CD4-positive, alpha-beta memory T cell (primary cell): ENCODE measurements around the gene ANXA3. TPM values are rescaled to one million over a fixed set of nuclear protein-coding genes. Genes with fewer than 3 reads are reported as not detected.

Source experiments
- CTCF ChIA-PET: fragments of 350-600 bp; sonication (Branson Sonifier 250); formaldehyde crosslinking; loops from one replicate; lab custom pipeline; 2021; ENCODE audit warnings: inconsistent platforms; ENCODE audit not compliant: partially characterized antibody; lab: Charles Lee
- POLR2A ChIA-PET: fragments of 350-600 bp; sonication (Branson Sonifier 250); formaldehyde crosslinking; loops from one replicate; lab custom pipeline; 2021; ENCODE audit not compliant: partially characterized antibody; lab: Charles Lee
- DNase-seq, 5 donors: peaks; one replicate each; pipeline versions ENCODE4 v3.0.0 to v3.0.0-alpha.2; 2020 to 2022; ENCODE audit warnings: mixed read lengths in 1 of 5
- H3K27ac ChIP-seq: one replicate; pipeline ENCODE4 v1.7.0; 2013; ENCODE audit warnings: low read depth, low read length
- H3K27me3 ChIP-seq: 2 replicates; pipeline ENCODE4 v1.7.0; 2013; ENCODE audit warnings: mild to moderate bottlenecking, low read length, moderate library complexity; ENCODE audit not compliant: insufficient read depth
- H3K36me3 ChIP-seq: 2 replicates; pipeline ENCODE4 v1.7.0; 2013; ENCODE audit warnings: mild to moderate bottlenecking, low read length, moderate library complexity; ENCODE audit not compliant: insufficient read depth
- H3K4me1 ChIP-seq: 2 replicates; pipeline ENCODE4 v1.7.0; 2013; ENCODE audit warnings: mild to moderate bottlenecking, low read length, moderate library complexity; ENCODE audit not compliant: insufficient read depth
- H3K4me3 ChIP-seq, 2 donors: one replicate each; pipeline ENCODE4 v1.7.0; 2013; ENCODE audit warnings: low read length in 2 of 2, mild to moderate bottlenecking in 1 of 2
- H3K9me3 ChIP-seq, 2 donors: one replicate each; pipeline ENCODE4 v1.7.0; 2013; ENCODE audit warnings: low read length in 2 of 2, control low read depth in 1 of 2; ENCODE audit not compliant: control insufficient read depth in 1 of 2
- H3K27ac Mint-ChIP-seq, 7 donors: one replicate each; pipeline ENCODE4 v1.8.0; 2020 to 2021; ENCODE audit warnings: mixed read lengths in 7 of 7, mild to moderate bottlenecking in 6 of 7, inconsistent platforms in 3 of 7, moderate library complexity in 3 of 7
- H3K27me3 Mint-ChIP-seq, 2 donors: one replicate each; pipeline ENCODE4 v1.8.0; 2020 to 2021; ENCODE audit warnings: mixed read lengths in 2 of 2
- H3K36me3 Mint-ChIP-seq, 2 donors: one replicate each; pipeline ENCODE4 v1.8.0; 2020 to 2021; ENCODE audit warnings: mixed read lengths in 2 of 2, inconsistent platforms in 1 of 2, mild to moderate bottlenecking in 1 of 2
- H3K4me1 Mint-ChIP-seq, 4 donors: one replicate each; pipeline ENCODE4 v1.8.0; 2020 to 2021; ENCODE audit warnings: mixed read lengths in 4 of 4, mild to moderate bottlenecking in 1 of 4
- H3K4me3 Mint-ChIP-seq, 8 donors: one replicate each; pipeline ENCODE4 v1.8.0; 2020 to 2021; ENCODE audit warnings: mixed read lengths in 8 of 8, mild to moderate bottlenecking in 7 of 8, moderate library complexity in 6 of 8, inconsistent platforms in 3 of 8
- H3K9me3 Mint-ChIP-seq, 8 donors: one replicate each; pipeline ENCODE4 v1.8.0; 2020 to 2021; ENCODE audit warnings: mixed read lengths in 8 of 8, mild to moderate bottlenecking in 5 of 8, inconsistent platforms in 3 of 8, moderate library complexity in 1 of 8
- intact Hi-C: fragments of 100-400 bp; cut with micrococcal nuclease; formaldehyde crosslinking; loops from one replicate; pipeline ENCODE4 v1.15.1; 2023
- polyA plus RNA-seq, 2 donors: library from polyadenylated mRNA; unstranded; fragments of 300-500 nt; fragmentation: Illumina TruSeq; gene quantifications; one replicate each; pipeline ENCODE4 v1.2.3, GENCODE V29; 2021
- total RNA-seq, 2 experiments: library from RNA; stranded (reverse); gene quantifications; one replicate each; pipeline ENCODE4 v1.2.3, GENCODE V29; 2021

Gene ANXA3
- total and polyA plus RNA-seq, 4 experiments from 2014 or later: not detected

- Mint-ChIP-seq H3K27me3 (peaks cover 6 to 9% of the 10 kb centered on the region in 2 donors), H3K4me3 (no peak overlapping the region), H3K9me3 (peaks cover 0 to 2% (median 0%) of the 10 kb centered on the region in 8 donors), H3K27ac (no peak overlapping the region), H3K4me1 (no peaks in the 10 kb centered on the region), H3K36me3 (no peaks in the 10 kb centered on the region)
- ChIA-PET CTCF (no interaction called here), POLR2A (no interaction called here)
- no peak overlapping the region for H3K4me3 ChIP-seq
- intact Hi-C loops: no loop called here
- no peak for DNase-seq
- no peak overlapping the region for H3K27ac ChIP-seq
- no peaks in the 10 kb centered on the region for H3K27me3 ChIP-seq
- H3K4me1 ChIP-seq: no peaks in the 10 kb centered on the region
- no peaks in the 10 kb centered on the region for H3K9me3 ChIP-seq
- H3K36me3 ChIP-seq: no peaks in the 10 kb centered on the region
These were observed 24.0 kb upstream of the ANXA3 start for GRCh38 chr4:78527555-78527954.

DNA sequence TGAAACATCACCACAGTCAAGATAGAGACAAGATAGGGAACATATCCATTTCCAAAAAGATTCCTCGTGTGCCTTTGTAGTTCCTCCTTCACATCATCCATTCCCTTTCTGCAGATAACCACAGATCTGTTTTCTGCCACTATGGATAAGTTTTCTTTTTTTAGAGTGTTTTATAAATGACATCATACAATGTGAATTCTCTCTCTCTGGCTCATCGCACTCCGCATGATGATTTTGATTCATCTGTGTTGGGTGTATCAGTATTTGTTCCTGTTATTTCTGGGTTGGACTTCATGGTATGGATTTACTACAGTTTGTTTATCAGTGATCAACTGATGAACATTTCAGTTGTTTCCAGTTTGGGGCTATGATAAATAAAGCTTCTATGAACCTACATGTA is 23.2 kb upstream of the ANXA3 start:
- Histone ChIP-seq H3K36me3 (no peaks in the 10 kb centered on the region), H3K27me3 (no peaks in the 10 kb centered on the region), H3K4me1 (no peaks in the 10 kb centered on the region), H3K4me3 (no peak overlapping the region), H3K27ac (no peak overlapping the region), H3K9me3 (no peaks in the 10 kb centered on the region)
- H3K4me1 Mint-ChIP-seq: no peaks in the 10 kb centered on the region
- POLR2A ChIA-PET: no interaction called here
- no peak for DNase-seq
- H3K27ac Mint-ChIP-seq: no peak overlapping the region
- no peaks in the 10 kb centered on the region for H3K36me3 Mint-ChIP-seq
- peaks cover 0 to 2% (median 0%) of the 10 kb centered on the region in 8 donors for H3K9me3 Mint-ChIP-seq
- intact Hi-C loops: no loop called here
- peaks cover 6 to 9% of the 10 kb centered on the region in 2 donors for H3K27me3 Mint-ChIP-seq
- CTCF ChIA-PET: interaction anchor here (0.5 kb wide), 1 partner anchor 331 kb away, joined by 3 read pairs; no protein-coding TSS in a partner anchor
- H3K4me3 Mint-ChIP-seq: no peak overlapping the region

- Histone ChIP-seq H3K9me3 (no peaks in the 10 kb centered on the region), H3K36me3 (no peaks in the 10 kb centered on the region), H3K27me3 (no peaks in the 10 kb centered on the region), H3K27ac (no peak overlapping the region), H3K4me1 (no peaks in the 10 kb centered on the region), H3K4me3 (no peak overlapping the region)
- Mint-ChIP-seq H3K4me3 (no peak overlapping the region), H3K27ac (no peak overlapping the region), H3K9me3 (peaks cover 0 to 2% (median 0%) of the 10 kb centered on the region in 8 donors), H3K36me3 (no peaks in the 10 kb centered on the region), H3K4me1 (no peaks in the 10 kb centered on the region), H3K27me3 (peaks cover 2 to 4% of the 10 kb centered on the region in 2 donors)
- intact Hi-C loops: no loop called here
- no peak for DNase-seq
- POLR2A ChIA-PET: no interaction called here
- CTCF ChIA-PET: no interaction called here
These were observed 21.9 kb upstream of the ANXA3 start for GRCh38 chr4:78529569-78530209.

DNA sequence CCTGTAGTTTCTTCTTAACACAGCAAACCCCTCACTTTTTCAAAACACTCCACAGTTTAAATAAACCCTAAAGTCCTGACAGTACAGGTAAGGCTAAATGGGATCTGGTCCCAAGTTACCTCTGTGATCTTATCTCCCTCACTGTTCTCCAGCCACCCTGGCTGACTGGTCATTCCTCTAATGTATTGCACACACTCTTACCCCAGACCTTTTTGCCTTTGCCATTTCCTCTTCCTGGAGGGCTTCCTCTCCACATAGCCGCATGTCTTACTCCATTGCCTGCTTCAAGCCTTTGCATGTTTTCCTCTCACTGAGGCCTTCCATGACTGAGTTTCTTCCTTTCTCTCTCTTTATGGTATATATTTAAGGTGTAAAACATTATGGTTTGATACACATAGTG is 19.5 kb upstream of the ANXA3 start:
- POLR2A ChIA-PET: no interaction called here

DNA sequence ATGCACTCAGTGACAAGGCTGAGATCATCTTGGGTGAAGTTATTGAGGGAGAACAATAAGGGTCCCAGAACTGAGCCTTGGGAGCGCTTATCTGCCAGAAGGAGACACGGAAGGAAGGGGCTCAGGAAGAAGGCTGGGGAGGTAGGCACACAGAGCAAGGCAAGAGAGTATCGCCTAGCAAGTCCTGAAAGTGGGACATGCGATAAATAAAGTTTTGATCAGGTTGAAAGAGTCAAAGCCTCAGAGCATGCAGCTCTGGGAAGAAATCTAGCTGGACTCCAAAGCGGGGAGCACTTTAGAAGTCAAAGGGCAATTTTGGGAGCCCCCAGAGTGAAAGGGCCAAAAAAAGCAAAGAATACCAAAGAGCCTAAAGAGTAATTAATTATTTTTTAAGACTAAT is 17.7 kb upstream of the ANXA3 start:
- ChIA-PET POLR2A (no interaction called here), CTCF (no interaction called here)
- Mint-ChIP-seq H3K9me3 (peaks cover 0 to 4% (median 0%) of the 10 kb centered on the region in 8 donors), H3K27ac (peak overlapping the region in 1 of 7 donors; percentile 4), H3K4me1 (no peaks in the 10 kb centered on the region), H3K27me3 (peaks cover 8 to 12% of the 10 kb centered on the region in 2 donors), H3K4me3 (no peak overlapping the region), H3K36me3 (no peaks in the 10 kb centered on the region)
- no peak for DNase-seq
- no peaks in the 10 kb centered on the region for H3K4me1 ChIP-seq
- H3K27ac ChIP-seq: no peak overlapping the region
- H3K36me3 ChIP-seq: no peaks in the 10 kb centered on the region
- no peak overlapping the region for H3K4me3 ChIP-seq
- intact Hi-C loops: no loop called here
- H3K9me3 ChIP-seq: no peaks in the 10 kb centered on the region
- no peaks in the 10 kb centered on the region for H3K27me3 ChIP-seq

More for the DNA sequence above, 19.5 kb upstream of the ANXA3 start:
- no peak for DNase-seq
- Histone ChIP-seq H3K4me1 (no peaks in the 10 kb centered on the region), H3K9me3 (no peaks in the 10 kb centered on the region), H3K36me3 (no peaks in the 10 kb centered on the region), H3K27ac (no peak overlapping the region), H3K4me3 (no peak overlapping the region), H3K27me3 (no peaks in the 10 kb centered on the region)
- H3K4me3 Mint-ChIP-seq: no peak overlapping the region
- H3K9me3 Mint-ChIP-seq: peaks cover 0 to 4% (median 0%) of the 10 kb centered on the region in 8 donors
- H3K27ac Mint-ChIP-seq: no peak overlapping the region
- CTCF ChIA-PET: no interaction called here
- intact Hi-C loops: no loop called here
- H3K27me3 Mint-ChIP-seq: peaks cover 5 to 10% of the 10 kb centered on the region in 2 donors
- no peaks in the 10 kb centered on the region for H3K36me3 Mint-ChIP-seq
- H3K4me1 Mint-ChIP-seq: no peaks in the 10 kb centered on the region

DNA sequence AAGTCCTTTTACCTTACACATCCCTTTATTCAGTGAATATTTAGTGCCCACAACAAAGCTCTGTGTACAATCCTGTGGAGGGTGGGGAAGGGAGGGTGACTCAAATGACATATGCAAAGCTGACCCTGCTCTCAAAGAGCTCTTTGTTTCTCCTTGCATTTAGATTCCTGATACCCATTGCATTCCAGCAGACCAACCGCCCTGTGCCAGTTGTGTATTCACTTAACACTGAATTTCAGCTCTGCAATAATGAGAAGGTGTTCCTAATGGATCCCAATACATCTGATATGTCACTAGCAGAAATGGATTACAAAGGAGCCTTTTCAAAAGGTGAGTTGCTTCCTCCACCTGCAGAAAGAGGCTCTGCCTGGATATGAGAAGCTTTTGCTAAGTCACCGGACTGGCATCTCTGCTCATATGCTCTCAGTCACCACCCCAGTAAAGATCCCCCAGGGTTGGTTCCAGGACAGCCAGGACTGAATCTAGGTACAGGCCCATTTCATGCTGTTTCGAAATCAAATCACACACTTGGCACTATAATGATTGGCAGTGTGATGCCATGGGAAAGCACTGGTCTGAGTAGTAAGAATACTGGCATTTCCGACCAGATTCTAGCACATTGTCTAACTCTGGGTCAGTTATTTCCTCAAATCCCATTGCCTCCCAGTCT is 17.1 kb upstream of the ANXA3 start:
- H3K4me3 ChIP-seq: no peak overlapping the region
- Mint-ChIP-seq H3K36me3 (no peaks in the 10 kb centered on the region), H3K4me1 (no peaks in the 10 kb centered on the region), H3K27ac (no peak overlapping the region), H3K27me3 (peaks cover 8 to 12% of the 10 kb centered on the region in 2 donors), H3K4me3 (no peak overlapping the region), H3K9me3 (peaks cover 0 to 4% (median 0%) of the 10 kb centered on the region in 8 donors)
- H3K9me3 ChIP-seq: no peaks in the 10 kb centered on the region
- no peaks in the 10 kb centered on the region for H3K4me1 ChIP-seq
- no peaks in the 10 kb centered on the region for H3K36me3 ChIP-seq
- intact Hi-C loops: no loop called here
- ChIA-PET POLR2A (no interaction called here), CTCF (no interaction called here)
- H3K27ac ChIP-seq: no peak overlapping the region
- H3K27me3 ChIP-seq: no peaks in the 10 kb centered on the region
- no peak for DNase-seq

- Mint-ChIP-seq H3K4me3 (no peak overlapping the region), H3K4me1 (no peaks in the 10 kb centered on the region), H3K36me3 (no peaks in the 10 kb centered on the region), H3K27me3 (peaks cover 4 to 12% of the 10 kb centered on the region in 2 donors), H3K9me3 (peaks cover 0 to 3% (median under 1%) of the 10 kb centered on the region in 8 donors), H3K27ac (no peak overlapping the region)
- Histone ChIP-seq H3K36me3 (no peaks in the 10 kb centered on the region), H3K4me1 (no peaks in the 10 kb centered on the region), H3K4me3 (no peak overlapping the region), H3K9me3 (no peaks in the 10 kb centered on the region), H3K27ac (no peak overlapping the region), H3K27me3 (no peaks in the 10 kb centered on the region)
- CTCF ChIA-PET: no interaction called here
- intact Hi-C loops: no loop called here
- POLR2A ChIA-PET: no interaction called here
- no peak for DNase-seq
These were observed 9.2 kb upstream of the ANXA3 start for GRCh38 chr4:78542373-78542772.
